ENCODE results near the gene ANAPC5.

ANAPC5 gene

DNA sequence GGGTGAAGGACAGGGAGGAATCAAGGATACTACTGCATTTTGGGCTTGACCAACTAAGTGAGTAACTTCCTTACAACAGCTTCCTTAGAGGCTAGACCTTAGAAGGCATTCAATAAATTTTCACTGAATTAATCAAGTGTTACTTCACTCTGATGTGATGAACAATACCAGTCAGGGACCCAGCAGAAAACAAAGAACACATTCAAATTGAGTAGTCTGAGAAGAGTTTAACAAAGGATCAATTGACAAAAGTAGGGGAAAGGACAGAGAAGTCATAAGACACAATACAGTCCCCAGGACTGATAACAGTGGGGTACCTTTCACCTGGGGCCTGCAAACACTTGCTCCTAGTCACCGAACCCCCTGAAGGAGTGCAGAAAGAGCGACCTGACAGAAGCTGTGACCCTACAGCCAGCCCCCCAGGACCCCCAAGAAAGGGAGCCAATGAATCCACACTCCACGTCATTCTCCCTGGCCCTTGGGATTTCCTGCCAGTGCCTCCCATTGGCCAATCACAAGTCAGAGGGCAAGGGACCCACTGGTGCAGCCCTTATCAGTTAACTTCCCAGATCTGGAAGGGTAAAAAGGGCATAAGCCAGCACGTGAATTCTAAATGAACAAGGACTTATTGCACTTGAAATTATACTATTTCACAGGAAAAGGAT lies 6.9 kb downstream of the ANAPC5 start:
- Mint-ChIP-seq H3K27me3 (no peaks in the 10 kb centered on the region), H3K36me3 (peaks cover 30 to 45% of the 10 kb centered on the region in 2 donors), H3K9me3 (no peaks in the 10 kb centered on the region), H3K4me1 (peaks cover 7 to 9% of the 10 kb centered on the region in 2 donors), H3K4me3 (no peak overlapping the region), H3K27ac (no peak overlapping the region)
- DNase-seq (no peak), ATAC-seq (replicated peaks) (no peak)

GRCh38 chr12:121344506-121344905 lies 7.7 kb downstream of the ANAPC5 start:
- DNase-seq = no peak
- Mint-ChIP-seq H3K4me3 (no peak overlapping the region), H3K27ac (no peak overlapping the region), H3K4me1 (peaks cover 7 to 9% of the 10 kb centered on the region in 2 donors), H3K36me3 (peaks cover 34 to 53% of the 10 kb centered on the region in 2 donors), H3K27me3 (no peaks in the 10 kb centered on the region), H3K9me3 (no peaks in the 10 kb centered on the region)
- ATAC-seq (replicated peaks) = no peak

GRCh38 chr12:121337416-121337815 lies 14.8 kb downstream of the ANAPC5 start:
- no peak for ATAC-seq (replicated peaks)
- no peak overlapping the region for H3K27ac Mint-ChIP-seq
- H3K9me3 Mint-ChIP-seq = no peaks in the 10 kb centered on the region
- H3K4me1 Mint-ChIP-seq = no peaks in the 10 kb centered on the region
- H3K36me3 Mint-ChIP-seq = peaks cover 25 to 34% of the 10 kb centered on the region in 2 donors
- no peaks in the 10 kb centered on the region for H3K27me3 Mint-ChIP-seq
- no peak for DNase-seq
- no peak overlapping the region for H3K4me3 Mint-ChIP-seq

DNA sequence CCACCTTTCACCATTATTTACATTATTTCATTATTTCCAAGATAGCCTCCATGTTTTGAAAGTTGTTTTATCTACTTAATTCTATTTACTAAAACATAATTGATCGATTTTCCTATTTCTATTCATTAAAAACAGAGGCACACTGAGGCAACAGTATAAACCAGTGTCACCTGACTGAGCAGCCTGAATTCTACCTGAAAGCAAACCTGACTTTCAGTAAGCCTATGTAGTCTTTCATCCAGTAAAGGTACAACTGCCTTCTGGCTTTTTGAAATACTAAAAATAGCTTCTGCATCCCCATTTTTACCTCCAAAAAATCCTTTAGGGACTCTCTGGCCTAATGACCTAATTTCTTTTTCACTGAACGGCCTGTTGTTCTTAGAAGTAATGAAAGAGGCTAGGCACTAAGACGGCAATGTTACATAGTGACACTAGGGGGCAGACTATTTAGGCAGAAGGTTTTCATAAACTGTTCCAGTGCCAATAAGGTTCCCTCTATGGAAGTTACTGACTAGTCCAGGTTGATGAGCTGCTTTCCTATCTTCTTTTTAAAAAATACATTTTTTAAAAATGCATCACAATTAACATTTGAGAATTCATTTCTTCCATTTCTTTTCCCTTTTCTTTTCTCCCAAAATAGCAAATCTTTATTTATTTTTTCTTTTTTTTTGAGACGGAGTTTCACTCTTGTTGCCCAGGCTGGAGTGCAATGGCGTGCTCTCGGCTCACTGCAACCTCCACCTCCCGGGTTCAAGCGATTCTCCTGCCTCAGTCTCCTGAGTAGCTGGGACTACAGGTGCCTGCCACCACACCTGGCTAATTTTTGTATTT lies 17.5 kb downstream of the ANAPC5 start:
- DNase-seq = no peak
- ATAC-seq (replicated peaks) = peak; percentile 77 to 80
- H3K4me3 Mint-ChIP-seq = no peak overlapping the region
- no peak overlapping the region for H3K27ac Mint-ChIP-seq
- H3K36me3 Mint-ChIP-seq = peaks cover 27 to 28% of the 10 kb centered on the region in 2 donors
- no peaks in the 10 kb centered on the region for H3K9me3 Mint-ChIP-seq
- H3K27me3 Mint-ChIP-seq = no peaks in the 10 kb centered on the region
- no peaks in the 10 kb centered on the region for H3K4me1 Mint-ChIP-seq

DNA sequence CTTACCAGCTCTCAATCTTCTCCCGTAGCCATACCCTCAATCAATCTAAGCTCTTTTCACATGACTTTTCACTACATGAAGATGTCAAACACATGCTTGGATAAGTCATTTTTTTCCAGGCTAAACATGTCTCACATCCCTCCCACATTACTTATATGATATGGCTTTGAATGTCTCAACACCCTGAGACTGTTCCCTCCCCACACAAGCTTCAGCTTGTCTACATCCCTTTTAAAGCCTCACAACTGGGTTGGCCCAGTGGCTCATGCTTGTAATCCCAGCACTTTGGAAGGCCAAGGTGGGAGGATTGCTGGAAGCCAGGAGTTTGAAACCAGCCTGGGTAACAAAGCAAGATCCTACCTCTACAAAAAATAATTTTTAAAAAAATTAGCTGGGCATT lies 18.5 kb downstream of the ANAPC5 start:
- no peaks in the 10 kb centered on the region for H3K27me3 Mint-ChIP-seq
- peaks cover 26% of the 10 kb centered on the region in 2 donors for H3K36me3 Mint-ChIP-seq
- no peaks in the 10 kb centered on the region for H3K9me3 Mint-ChIP-seq
- H3K4me1 Mint-ChIP-seq = no peaks in the 10 kb centered on the region
- ATAC-seq (replicated peaks) (no peak), DNase-seq (no peak)
- no peak overlapping the region for H3K27ac Mint-ChIP-seq
- no peak overlapping the region for H3K4me3 Mint-ChIP-seq

- no peak for DNase-seq
These were observed 21.0 kb downstream of the ANAPC5 start for GRCh38 chr12:121331248-121331647.

GRCh38 chr12:121330692-121331091 lies 21.5 kb downstream of the ANAPC5 start:
- Mint-ChIP-seq H3K27me3 (no peaks in the 10 kb centered on the region), H3K9me3 (no peaks in the 10 kb centered on the region), H3K4me3 (no peak overlapping the region), H3K27ac (no peak overlapping the region), H3K36me3 (peaks cover 33 to 42% of the 10 kb centered on the region in 2 donors), H3K4me1 (peaks cover 9 to 12% of the 10 kb centered on the region in 2 donors)
- ATAC-seq (replicated peaks) = no peak
- DNase-seq = no peak

More at GRCh38 chr12:121331248-121331647, 21.0 kb downstream of the ANAPC5 start:
- H3K9me3 Mint-ChIP-seq = no peaks in the 10 kb centered on the region
- peaks cover 4 to 7% of the 10 kb centered on the region in 2 donors for H3K4me1 Mint-ChIP-seq
- no peak overlapping the region for H3K4me3 Mint-ChIP-seq
- no peak for ATAC-seq (replicated peaks)
- no peaks in the 10 kb centered on the region for H3K27me3 Mint-ChIP-seq
- peaks cover 28 to 36% of the 10 kb centered on the region in 2 donors for H3K36me3 Mint-ChIP-seq
- H3K27ac Mint-ChIP-seq = no peak overlapping the region

DNA sequence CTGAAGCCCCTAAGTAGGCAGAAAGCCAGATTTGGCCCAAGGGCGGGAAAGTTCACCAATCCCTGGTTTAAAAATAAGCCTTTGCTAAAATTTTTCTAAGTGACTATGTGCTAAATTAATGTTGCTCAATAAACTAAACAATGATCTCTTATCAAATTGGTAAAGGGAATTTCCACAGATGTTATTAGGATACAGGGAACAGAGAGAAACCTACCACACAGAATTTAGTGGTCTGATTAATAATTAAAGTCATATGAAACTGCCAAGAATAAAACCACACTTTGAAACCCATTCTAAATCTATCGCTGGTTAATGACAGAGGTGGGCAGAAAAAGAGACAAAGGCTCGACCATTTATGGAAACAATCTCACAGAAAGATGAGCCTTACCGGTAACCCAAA lies 22.0 kb downstream of the ANAPC5 start:
- ATAC-seq (replicated peaks) (no peak), DNase-seq (no peak)
- H3K4me3 Mint-ChIP-seq = no peak overlapping the region
- H3K36me3 Mint-ChIP-seq = peaks cover 32 to 43% of the 10 kb centered on the region in 2 donors
- no peaks in the 10 kb centered on the region for H3K9me3 Mint-ChIP-seq
- H3K27ac Mint-ChIP-seq = no peak overlapping the region
- peaks cover 9 to 12% of the 10 kb centered on the region in 2 donors for H3K4me1 Mint-ChIP-seq
- no peaks in the 10 kb centered on the region for H3K27me3 Mint-ChIP-seq

DNA sequence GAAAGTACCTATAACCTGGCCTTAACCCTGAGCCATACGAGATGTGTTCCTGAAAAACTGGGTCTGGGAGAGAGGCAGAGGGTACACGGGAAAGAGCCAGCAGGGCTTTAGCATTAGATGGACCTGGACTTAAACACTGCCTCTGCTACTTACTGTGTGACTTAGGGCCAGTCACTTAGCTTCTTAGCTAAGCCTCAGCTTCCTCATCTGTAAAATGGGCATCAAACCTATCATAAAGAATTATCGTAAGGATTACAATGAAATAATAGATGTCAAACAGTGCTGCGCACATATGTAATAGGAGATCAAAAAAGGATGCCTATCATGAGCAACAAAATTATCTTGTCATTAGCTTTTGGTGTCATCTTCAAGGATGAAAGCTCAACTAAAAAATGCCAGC lies 23.6 kb downstream of the ANAPC5 start:
- no peaks in the 10 kb centered on the region for H3K9me3 Mint-ChIP-seq
- ATAC-seq (replicated peaks) = no peak
- H3K4me3 Mint-ChIP-seq = no peak overlapping the region
- peaks cover 41 to 45% of the 10 kb centered on the region in 2 donors for H3K36me3 Mint-ChIP-seq
- peaks cover 9 to 12% of the 10 kb centered on the region in 2 donors for H3K4me1 Mint-ChIP-seq
- no peak overlapping the region for H3K27ac Mint-ChIP-seq
- DNase-seq = no peak
- no peaks in the 10 kb centered on the region for H3K27me3 Mint-ChIP-seq

GRCh38 chr12:121326996-121327674 lies 25.1 kb downstream of the ANAPC5 start:
- Mint-ChIP-seq H3K4me3 (no peak overlapping the region), H3K36me3 (peaks cover 40 to 43% of the 10 kb centered on the region in 2 donors), H3K9me3 (no peaks in the 10 kb centered on the region), H3K27me3 (no peaks in the 10 kb centered on the region), H3K4me1 (peaks cover 9 to 12% of the 10 kb centered on the region in 2 donors), H3K27ac (peak overlapping the region; percentile 14)
- no peak for DNase-seq
- no peak for ATAC-seq (replicated peaks)

DNA sequence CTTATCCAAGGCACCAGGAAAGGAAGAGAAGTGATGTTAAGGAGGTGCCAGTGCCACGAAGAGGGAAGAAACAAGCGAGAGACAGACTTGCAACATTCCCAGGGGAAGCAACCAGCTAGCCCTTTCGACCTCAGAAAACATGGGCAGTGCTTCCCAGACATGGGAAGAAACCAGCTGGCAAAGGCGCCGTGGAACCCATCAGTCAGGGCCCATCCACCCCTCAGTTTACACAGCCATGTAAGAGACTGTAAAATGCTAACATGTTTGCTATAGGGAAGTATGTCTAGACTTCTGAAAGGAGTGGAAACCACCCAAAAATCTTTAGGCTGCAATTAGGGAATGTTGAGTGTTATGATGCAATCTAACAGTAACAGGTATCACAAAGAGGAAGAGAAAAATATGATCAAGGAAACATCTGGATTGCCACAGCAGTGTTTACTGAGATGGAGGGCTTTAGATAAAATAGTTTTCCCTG lies 26.3 kb downstream of the ANAPC5 start:
- H3K4me3 Mint-ChIP-seq = no peak overlapping the region
- peaks cover 37 to 41% of the 10 kb centered on the region in 2 donors for H3K36me3 Mint-ChIP-seq
- H3K27ac Mint-ChIP-seq = peak overlapping the region; percentile 42

GRCh38 chr12:121323908-121324307 lies 28.3 kb downstream of the ANAPC5 start:
- Mint-ChIP-seq H3K9me3 (no peaks in the 10 kb centered on the region), H3K36me3 (peaks cover 33 to 39% of the 10 kb centered on the region in 2 donors), H3K27ac (no peak overlapping the region), H3K27me3 (no peaks in the 10 kb centered on the region), H3K4me1 (peaks cover 9 to 12% of the 10 kb centered on the region in 2 donors), H3K4me3 (no peak overlapping the region)
- DNase-seq (no peak), ATAC-seq (replicated peaks) (no peak)

More for the DNA sequence above, 26.3 kb downstream of the ANAPC5 start:
- H3K4me1 Mint-ChIP-seq = peaks cover 9 to 12% of the 10 kb centered on the region in 2 donors
- H3K9me3 Mint-ChIP-seq = no peaks in the 10 kb centered on the region
- ATAC-seq (replicated peaks) (no peak), DNase-seq (no peak)
- H3K27me3 Mint-ChIP-seq = no peaks in the 10 kb centered on the region

DNA sequence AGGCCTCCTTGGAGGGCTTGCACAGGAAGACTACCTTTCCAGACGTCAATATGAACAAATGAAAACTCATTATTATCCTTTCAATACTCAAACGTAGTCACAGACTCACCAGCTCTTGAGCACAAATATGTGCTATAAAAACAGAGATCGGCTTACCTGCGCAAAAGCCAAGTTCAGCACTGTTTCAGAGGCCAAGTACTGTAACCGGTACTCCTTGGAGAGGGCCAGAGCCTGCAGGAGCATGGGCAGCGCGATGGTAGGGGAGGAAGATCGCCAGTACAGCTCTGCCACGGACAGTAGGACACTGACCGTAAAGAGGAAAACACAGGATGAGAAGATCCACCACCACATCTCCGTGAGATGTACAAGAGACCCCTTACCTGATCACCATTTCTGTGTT lies 34.1 kb downstream of the ANAPC5 start:
- ATAC-seq (replicated peaks) (no peak), DNase-seq (no peak)
- H3K36me3 Mint-ChIP-seq = peaks cover 34 to 49% of the 10 kb centered on the region in 2 donors
- peaks cover 3 to 11% of the 10 kb centered on the region in 2 donors for H3K4me1 Mint-ChIP-seq
- no peaks in the 10 kb centered on the region for H3K9me3 Mint-ChIP-seq
- no peak overlapping the region for H3K4me3 Mint-ChIP-seq
- no peaks in the 10 kb centered on the region for H3K27me3 Mint-ChIP-seq
- no peak overlapping the region for H3K27ac Mint-ChIP-seq

GRCh38 chr12:121314431-121314830 lies 37.8 kb downstream of the ANAPC5 start:
- peaks cover 53 to 72% of the 10 kb centered on the region in 2 donors for H3K36me3 Mint-ChIP-seq
- H3K4me1 Mint-ChIP-seq = peaks cover 3 to 16% of the 10 kb centered on the region in 2 donors
- DNase-seq (no peak), ATAC-seq (replicated peaks) (no peak)
- no peaks in the 10 kb centered on the region for H3K9me3 Mint-ChIP-seq
- no peak overlapping the region for H3K27ac Mint-ChIP-seq
- H3K4me3 Mint-ChIP-seq = no peak overlapping the region
- H3K27me3 Mint-ChIP-seq = no peaks in the 10 kb centered on the region
